Pancreas (tissue), 10 donors: ENCODE data around the gene GCNT2. TPM values are rescaled to one million over a fixed set of nuclear protein-coding genes. Genes with fewer than 3 reads are reported as not detected.
A peak's percentile ranks its signal among the peaks of the same experiment; 100 is the strongest.
"Not testable (repeated sequence)": the region's sequence is repeated elsewhere in the genome, so short reads cannot be mapped to it uniquely, and the experiment has no call there.

ENCODE experiments used
- ATAC-seq, 4 donors: fragments of 200-7000 bp; cut with Tn5 transposase; one replicate each; pipeline versions ENCODE4 v1.8.0 to v1.9.1; 2020; ENCODE audit warnings: mild to moderate bottlenecking in 4 of 4, moderate library complexity in 4 of 4
- DNase-seq, 6 donors: peaks; one replicate each; pipeline ENCODE4 v3.0.0-alpha.2; 2020
- FAIRE-seq: peaks from 2 replicates; lab custom pipeline; 2012; peaks lifted over from hg19 to GRCh38; lab: Jason Lieb, UNC
- H3K27ac ChIP-seq, 4 donors: fragments of 200-600 bp; sonication (generic); 1 replicate in 3 of 4; 2 replicates in 1 of 4; pipeline versions ENCODE4 v1.5.0 to v1.8.0; 2020
- H3K27me3 ChIP-seq, 4 donors: fragments of 200-600 bp; one replicate each; pipeline ENCODE4 v1.8.0; 2021
- H3K36me3 ChIP-seq, 3 donors: fragments of 200-600 bp; sonication (generic) in 1 of 3; one replicate each; pipeline versions ENCODE4 v1.5.0 to v1.8.0; 2020 to 2021
- H3K4me1 ChIP-seq, 3 donors: fragments of 200-600 bp; one replicate each; pipeline ENCODE4 v1.8.0; 2021
- H3K4me3 ChIP-seq, 4 donors: fragments of 200-600 bp; sonication (generic) in 2 of 4; one replicate each; pipeline versions ENCODE4 v1.5.0 to v1.8.0; 2020 to 2021
- H3K9me3 ChIP-seq, 4 donors: fragments of 200-600 bp; one replicate each; pipeline ENCODE4 v1.8.0; 2021
- CTCF ChIP-seq, 4 donors: fragments of 200-600 bp; sonication (generic) in 3 of 4; IDR thresholded peaks; one replicate each; pipeline versions ENCODE4 v1.5.0 to v1.8.0; 2021; ENCODE audit warnings: antibody characterized with exemption in 4 of 4
- WGBS, 2 donors: extraction: QIAGEN DNeasy Blood & Tissue Kit; methylation state at CpG; one replicate each; pipeline ENCODE4 v1.1.7; 2013; 5-methylcytosine and 5-hydroxymethylcytosine counted together
- intact Hi-C, 3 donors: fragments of 100-400 bp; cut with DNase I; formaldehyde crosslinking; loops; one replicate each; pipeline versions ENCODE4 v1.11.1 to v1.14.2; 2022
- polyA plus RNA-seq, 2 donors: library from polyadenylated mRNA; stranded (reverse); fragments of 200-250 nt; gene quantifications; one replicate each; pipeline ENCODE4 v1.2.3, GENCODE V29; 2013
- total RNA-seq, 6 donors: library from RNA; stranded (reverse); fragmentation: NEBNext Ultra II Directional in 4 of 6; extraction: Animal tissue kit (Norgen Biotek cat#: 25700) in 4 of 6; gene quantifications; one replicate each; pipeline versions ENCODE4 v1.2.1 to v1.2.4, GENCODE V29; 2021 to 2023
- donor health status: healthy with polysubstance abuse.
- donor health status: DM: no; HTN: no; CAD: no; lungs with moderate emphysema.
- donor health status: DM: no; HTN: no; CAD: no.
- donor health status: control.
- donor health status: control.
- donor health status: Bipolar disorder and iron deficiency.
- donor health status: DM: yes; HTN: yes; CAD: no.
- donor health status: DM: no; HTN: no; CAD: no.
- donor health status: DM: no; HTN: no; CAD: no.
- donor health status: DM: yes; HTN: yes; CAD: no.

Gene GCNT2
- total and polyA plus RNA-seq, 8 donors: 0.91 to 8.3 (median 2.2) TPM

DNA sequence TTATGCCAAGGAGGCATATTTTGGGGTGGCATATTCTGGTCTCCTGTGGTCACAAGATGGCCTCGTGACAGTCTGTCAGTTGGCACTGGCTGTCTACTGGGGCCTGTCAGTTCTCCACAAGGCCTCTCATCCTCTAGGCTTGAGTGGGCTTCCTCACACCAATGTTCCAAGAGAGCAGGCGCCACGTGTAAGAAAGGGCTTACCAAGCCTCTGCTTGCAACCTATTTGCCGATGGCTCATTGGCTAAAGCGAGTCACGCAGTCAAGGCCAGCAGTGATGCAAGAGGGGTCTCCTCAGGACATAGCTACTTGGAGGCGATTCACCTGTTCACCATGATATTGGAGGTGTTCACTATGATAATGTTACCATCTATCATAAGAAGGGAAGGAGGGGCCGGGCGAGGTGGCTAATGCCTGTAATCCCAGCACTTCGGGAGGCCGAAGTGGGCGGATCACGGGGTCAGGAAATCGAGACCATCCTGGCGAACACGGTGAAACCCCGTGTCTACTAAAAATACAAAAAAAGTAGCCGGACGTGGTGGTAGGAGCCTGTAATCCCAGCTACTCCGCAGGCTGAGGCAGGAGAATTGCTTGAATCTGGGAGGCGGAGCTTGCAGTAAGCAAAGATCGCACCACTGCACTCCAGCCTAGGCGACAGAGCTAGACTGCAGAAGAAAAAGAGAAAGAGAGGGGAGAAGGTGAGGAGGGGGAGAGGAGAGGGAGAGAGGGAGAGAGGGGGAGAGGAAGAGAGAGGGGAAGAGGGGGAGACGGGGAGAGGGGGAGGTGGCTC is 138.0 kb downstream of the GCNT2 start:
- intact Hi-C loops: no loop called here
- ATAC-seq: peak in 3 of 4 donors; percentile 34 to 65 (median 58)
- Histone ChIP-seq H3K27me3 (no peaks in the 10 kb centered on the region), H3K36me3 (no peaks in the 10 kb centered on the region), H3K27ac (no peak overlapping the region), H3K9me3 (no peaks in the 10 kb centered on the region), H3K4me3 (peak overlapping the region in 2 of 4 donors; percentile 17 to 35), H3K4me1 (no peaks in the 10 kb centered on the region)
- 76 to 83% methylated on average over 24 of the region's 24 CpGs for WGBS, 2 donors
- no peak for FAIRE-seq
- no peak for DNase-seq
- no peak for TF ChIP-seq CTCF (IDR thresholded peaks at IDR 0.05)

DNA sequence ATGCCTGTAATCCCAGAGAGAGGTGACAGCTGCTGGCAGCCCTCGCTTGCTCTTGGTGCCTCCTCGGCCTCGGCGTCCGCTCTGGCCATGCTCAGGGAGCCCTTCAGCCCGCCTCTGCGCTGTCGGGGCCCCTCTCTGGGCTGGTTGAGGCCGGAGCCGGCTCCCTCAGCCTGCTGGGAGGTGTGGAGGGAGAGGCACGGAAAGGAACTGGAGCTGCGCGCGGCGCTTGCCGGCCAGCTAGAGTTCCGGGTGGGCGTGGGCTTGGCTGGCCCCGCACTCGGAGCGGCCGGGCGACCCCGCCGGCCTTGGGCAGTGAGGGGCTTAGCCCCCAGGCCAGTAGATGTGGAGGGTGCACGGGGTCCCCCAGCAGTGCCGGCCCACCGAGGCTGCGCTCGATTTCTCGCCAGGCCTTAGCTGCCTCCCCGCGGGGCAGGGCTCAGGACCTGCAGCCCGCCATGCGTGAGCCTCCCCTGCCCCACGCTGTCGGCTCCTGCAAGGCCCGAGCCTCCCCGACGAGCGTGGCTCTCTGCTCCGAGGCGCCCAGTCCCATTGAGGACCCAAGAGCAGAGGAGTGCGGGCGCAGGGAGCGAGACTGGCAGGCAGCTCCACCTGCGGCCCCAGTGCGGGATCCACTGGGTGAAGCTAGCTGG is 138.7 kb downstream of the GCNT2 start:
- WGBS, 2 donors: 50 to 78% methylated on average over 33 to 48 of the region's 48 CpGs

GRCh38 chr6:10660431-10661191 is 139.5 kb downstream of the GCNT2 start:
- WGBS, 2 donors: 88 to 89% methylated on average over 11 of the region's 11 CpGs

More for the DNA sequence above, 138.7 kb downstream of the GCNT2 start:
- peak overlapping the region in 3 of 4 donors; percentile 5 to 35 (median 17) for H3K4me3 ChIP-seq
- H3K9me3 ChIP-seq: no peaks in the 10 kb centered on the region
- ATAC-seq (peak in 3 of 4 donors; percentile 73 to 78 (median 78)), FAIRE-seq (no peak), DNase-seq (peak in 3 of 6 donors; percentile 3 to 76 (median 55))
- intact Hi-C loops: no loop called here
- H3K27ac ChIP-seq: no peak overlapping the region
- no peaks in the 10 kb centered on the region for H3K36me3 ChIP-seq
- no peaks in the 10 kb centered on the region for H3K27me3 ChIP-seq
- no peak for TF ChIP-seq CTCF (IDR thresholded peaks at IDR 0.05)
- no peaks in the 10 kb centered on the region for H3K4me1 ChIP-seq

DNA sequence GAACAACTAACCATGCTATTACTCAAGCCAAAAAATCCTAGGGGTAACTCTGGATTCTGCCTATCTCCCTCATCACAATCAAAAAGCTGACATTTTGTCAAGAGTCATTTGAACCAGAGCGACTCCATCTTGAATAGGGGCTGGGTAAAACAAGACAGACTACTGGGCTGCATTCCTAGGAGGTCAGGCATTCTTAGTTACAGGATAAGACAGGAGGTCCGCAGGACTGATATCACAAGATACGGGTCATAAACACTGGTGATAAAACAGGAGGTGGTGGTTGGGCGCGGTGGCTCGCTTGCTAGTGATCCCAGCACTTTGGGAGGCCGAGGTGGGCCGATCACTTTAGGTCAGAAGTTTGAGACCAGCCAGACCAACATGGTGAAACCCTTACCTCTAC is 141.1 kb downstream of the GCNT2 start:
- FAIRE-seq: no peak
- no peaks in the 10 kb centered on the region for H3K9me3 ChIP-seq

More at GRCh38 chr6:10660431-10661191, 139.5 kb downstream of the GCNT2 start:
- peak overlapping the region in 2 of 4 donors; percentile 17 to 35 for H3K4me3 ChIP-seq
- H3K27me3 ChIP-seq, H3K4me1 ChIP-seq, ATAC-seq, H3K9me3 ChIP-seq, FAIRE-seq, H3K27ac ChIP-seq, DNase-seq, intact Hi-C loops, H3K36me3 ChIP-seq: not testable (repeated sequence)

More for the DNA sequence above, 141.1 kb downstream of the GCNT2 start:
- no peak overlapping the region for H3K27ac ChIP-seq
- 88 to 90% methylated on average over 8 of the region's 8 CpGs for WGBS, 2 donors
- DNase-seq (no peak), ATAC-seq (no peak)
- H3K27me3 ChIP-seq: no peaks in the 10 kb centered on the region
- H3K4me1 ChIP-seq: no peaks in the 10 kb centered on the region
- no peak for TF ChIP-seq CTCF (IDR thresholded peaks at IDR 0.05)
- intact Hi-C loops: no loop called here
- H3K4me3 ChIP-seq: no peak overlapping the region
- no peaks in the 10 kb centered on the region for H3K36me3 ChIP-seq
